HEK293 (cell line): ENCODE data around the gene CEP295NL.

Experiments used
- BCL11B ChIP-seq: fragments of 450-650 bp; formaldehyde crosslinking; IDR thresholded peaks from 2 replicates; pipeline ENCODE4 v1.5.1; 2016; ENCODE audit warnings: low read depth, missing biosample characterization, missing genetic modification characterization
- FEZF1 ChIP-seq: fragments of 450-650 bp; formaldehyde crosslinking; IDR thresholded peaks from 2 replicates; pipeline ENCODE4 v1.5.1; 2016; ENCODE audit warnings: missing biosample characterization, missing genetic modification characterization
- GLI2 ChIP-seq: fragments of 450-650 bp; formaldehyde crosslinking; IDR thresholded peaks from 2 replicates; pipeline ENCODE4; 2017; ENCODE audit warnings: missing biosample characterization, missing genetic modification characterization, low read depth, borderline replicate concordance
- HOXD13 ChIP-seq: sonication (generic); formaldehyde crosslinking; IDR thresholded peaks from 2 replicates; pipeline ENCODE4 v1.8.0; 2022; ENCODE audit warnings: missing genetic modification reagents, borderline replicate concordance
- KLF16 ChIP-seq: fragments of 450-650 bp; formaldehyde crosslinking; IDR thresholded peaks from 2 replicates; pipeline ENCODE4 v1.5.1; 2017; ENCODE audit warnings: missing biosample characterization, missing genetic modification characterization
- SETDB1 ChIP-seq: IDR thresholded peaks from one replicate; pipeline ENCODE4 v1.6.1; 2017; ENCODE audit warnings: mild to moderate bottlenecking, low read length, moderate library complexity, mixed read lengths; ENCODE audit not compliant: insufficient read length
- ZBTB17 ChIP-seq: fragments of 450-650 bp; formaldehyde crosslinking; IDR thresholded peaks from 2 replicates; pipeline ENCODE4 v1.5.1; 2016; ENCODE audit warnings: missing biosample characterization, missing genetic modification characterization
- ZBTB48 ChIP-seq: fragments of 450-650 bp; formaldehyde crosslinking; IDR thresholded peaks from 2 replicates; pipeline ENCODE4 v1.5.1; 2016; ENCODE audit warnings: missing biosample characterization, missing genetic modification characterization
- ZNF19 ChIP-seq: fragments of 450-650 bp; formaldehyde crosslinking; IDR thresholded peaks from 2 replicates; pipeline ENCODE4; 2016; ENCODE audit warnings: missing biosample characterization, missing genetic modification characterization, low read depth
- ZNF311 ChIP-seq: fragments of 450-650 bp; formaldehyde crosslinking; IDR thresholded peaks from 2 replicates; pipeline ENCODE4 v1.5.1; 2017; ENCODE audit warnings: missing biosample characterization, missing genetic modification characterization, borderline replicate concordance
- ZNF549 ChIP-seq: fragments of 450-650 bp; IDR thresholded peaks from 2 replicates; pipeline ENCODE4 v1.5.1; 2018; ENCODE audit warnings: missing biosample characterization, missing genetic modification characterization, mild to moderate bottlenecking, inconsistent platforms, moderate library complexity
- ZNF561 ChIP-seq: fragments of 450-650 bp; IDR thresholded peaks from 2 replicates; pipeline ENCODE4 v1.5.1; 2018; ENCODE audit warnings: missing biosample characterization, missing genetic modification characterization, borderline replicate concordance
- ZNF768 ChIP-seq: fragments of 450-650 bp; formaldehyde crosslinking; IDR thresholded peaks from 2 replicates; pipeline ENCODE4 v1.5.1; 2018; ENCODE audit warnings: missing biosample characterization, mild to moderate bottlenecking, missing genetic modification characterization
- ZNF785 ChIP-seq: fragments of 450-650 bp; formaldehyde crosslinking; IDR thresholded peaks from 2 replicates; pipeline ENCODE4 v1.5.1; 2016; ENCODE audit warnings: missing biosample characterization, missing genetic modification characterization
- TF ChIP-seq, protein P1 (sequence below): fragments of 450-650 bp; formaldehyde crosslinking; IDR thresholded peaks from 2 replicates; pipeline ENCODE4 v1.5.1; 2016; ENCODE audit warnings: missing biosample characterization, missing genetic modification characterization
- TF ChIP-seq, protein P2 (sequence below): fragments of 450-650 bp; formaldehyde crosslinking; IDR thresholded peaks from 2 replicates; pipeline ENCODE4 v1.5.1; 2016; ENCODE audit warnings: missing biosample characterization, missing genetic modification characterization
- TF ChIP-seq, protein P3 (sequence below): fragments of 450-650 bp; formaldehyde crosslinking; IDR thresholded peaks from 2 replicates; pipeline ENCODE4 v1.5.1; 2016; ENCODE audit warnings: missing biosample characterization, missing genetic modification characterization, borderline replicate concordance
- TF ChIP-seq, protein P4 (sequence below): fragments of 450-650 bp; formaldehyde crosslinking; IDR thresholded peaks from 2 replicates; pipeline ENCODE4 v1.5.1; 2017; ENCODE audit warnings: missing biosample characterization, missing genetic modification characterization
- TF ChIP-seq, protein P5 (sequence below): fragments of 450-650 bp; formaldehyde crosslinking; IDR thresholded peaks from 2 replicates; pipeline ENCODE4 v1.5.1; 2016; ENCODE audit warnings: missing biosample characterization, missing genetic modification characterization
- TF ChIP-seq, protein P6 (sequence below): fragments of 450-650 bp; formaldehyde crosslinking; IDR thresholded peaks from 2 replicates; pipeline ENCODE4 v1.5.1; 2016; ENCODE audit warnings: missing biosample characterization, missing genetic modification characterization
- TF ChIP-seq, protein P7 (sequence below): fragments of 450-650 bp; formaldehyde crosslinking; IDR thresholded peaks from 2 replicates; pipeline ENCODE4 v1.5.1; 2016; ENCODE audit warnings: missing biosample characterization, missing genetic modification characterization
- TF ChIP-seq, protein P8 (sequence below): fragments of 450-650 bp; IDR thresholded peaks from 2 replicates; pipeline ENCODE4 v1.5.1; 2018; ENCODE audit warnings: missing biosample characterization, missing genetic modification characterization
- TF ChIP-seq, protein P9 (sequence below): fragments of 450-650 bp; formaldehyde crosslinking; IDR thresholded peaks from 2 replicates; pipeline ENCODE4 v1.5.1; 2017; ENCODE audit warnings: missing biosample characterization, mild to moderate bottlenecking, missing genetic modification characterization, moderate library complexity

Gene CEP295NL

DNA sequence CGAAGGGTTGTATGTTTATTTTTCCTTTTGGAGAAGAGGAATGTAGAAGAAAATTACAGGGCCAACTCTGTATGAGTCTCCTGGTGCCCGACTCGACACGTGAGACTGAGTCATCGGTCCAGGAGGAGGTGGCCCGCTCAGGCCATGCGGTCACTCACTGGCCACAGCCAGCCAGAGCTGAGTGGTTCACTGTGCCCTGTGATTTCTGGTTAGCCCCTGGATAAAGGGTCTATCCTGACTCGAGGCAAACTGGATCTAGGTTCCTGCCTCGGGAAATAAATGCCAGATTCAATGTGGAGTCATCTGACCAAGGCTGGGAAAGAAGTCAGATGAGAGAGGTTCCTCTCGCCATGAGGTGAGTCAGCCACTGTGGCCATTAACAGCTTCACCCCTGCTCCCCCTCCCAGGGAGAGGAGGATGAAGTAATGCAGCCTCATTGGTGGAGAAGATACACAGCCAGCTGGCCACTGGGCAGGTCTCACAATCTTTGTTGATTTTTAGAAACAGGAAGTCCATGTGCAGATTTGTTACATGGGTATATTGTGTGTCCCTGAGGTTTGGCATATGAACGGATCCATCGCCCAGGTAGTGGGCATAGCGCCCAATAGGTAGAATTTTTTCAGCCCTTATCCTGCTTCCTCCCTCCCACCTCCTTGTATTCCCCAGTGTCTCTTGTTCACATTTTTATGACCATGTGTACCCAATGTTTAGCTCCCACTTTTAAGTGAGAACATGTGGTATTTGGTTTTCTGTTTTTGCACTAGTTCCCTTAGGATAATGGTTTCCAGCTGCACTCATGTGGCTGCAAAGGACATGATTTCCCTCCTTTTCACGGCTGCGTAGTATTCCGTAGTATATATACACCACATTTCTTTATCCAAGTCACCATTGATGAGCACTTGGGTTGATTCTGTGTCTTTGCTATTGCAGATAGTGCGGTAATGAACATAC lies 40.7 kb downstream of the CEP295NL start (continued):
- TF ChIP-seq, protein P1, sequence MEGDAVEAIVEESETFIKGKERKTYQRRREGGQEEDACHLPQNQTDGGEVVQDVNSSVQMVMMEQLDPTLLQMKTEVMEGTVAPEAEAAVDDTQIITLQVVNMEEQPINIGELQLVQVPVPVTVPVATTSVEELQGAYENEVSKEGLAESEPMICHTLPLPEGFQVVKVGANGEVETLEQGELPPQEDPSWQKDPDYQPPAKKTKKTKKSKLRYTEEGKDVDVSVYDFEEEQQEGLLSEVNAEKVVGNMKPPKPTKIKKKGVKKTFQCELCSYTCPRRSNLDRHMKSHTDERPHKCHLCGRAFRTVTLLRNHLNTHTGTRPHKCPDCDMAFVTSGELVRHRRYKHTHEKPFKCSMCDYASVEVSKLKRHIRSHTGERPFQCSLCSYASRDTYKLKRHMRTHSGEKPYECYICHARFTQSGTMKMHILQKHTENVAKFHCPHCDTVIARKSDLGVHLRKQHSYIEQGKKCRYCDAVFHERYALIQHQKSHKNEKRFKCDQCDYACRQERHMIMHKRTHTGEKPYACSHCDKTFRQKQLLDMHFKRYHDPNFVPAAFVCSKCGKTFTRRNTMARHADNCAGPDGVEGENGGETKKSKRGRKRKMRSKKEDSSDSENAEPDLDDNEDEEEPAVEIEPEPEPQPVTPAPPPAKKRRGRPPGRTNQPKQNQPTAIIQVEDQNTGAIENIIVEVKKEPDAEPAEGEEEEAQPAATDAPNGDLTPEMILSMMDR (tag by site-specific recombination), result no peak
- no peak for TF ChIP-seq HOXD13 (CRISPR knock-in tag)
- TF ChIP-seq, protein P2, sequence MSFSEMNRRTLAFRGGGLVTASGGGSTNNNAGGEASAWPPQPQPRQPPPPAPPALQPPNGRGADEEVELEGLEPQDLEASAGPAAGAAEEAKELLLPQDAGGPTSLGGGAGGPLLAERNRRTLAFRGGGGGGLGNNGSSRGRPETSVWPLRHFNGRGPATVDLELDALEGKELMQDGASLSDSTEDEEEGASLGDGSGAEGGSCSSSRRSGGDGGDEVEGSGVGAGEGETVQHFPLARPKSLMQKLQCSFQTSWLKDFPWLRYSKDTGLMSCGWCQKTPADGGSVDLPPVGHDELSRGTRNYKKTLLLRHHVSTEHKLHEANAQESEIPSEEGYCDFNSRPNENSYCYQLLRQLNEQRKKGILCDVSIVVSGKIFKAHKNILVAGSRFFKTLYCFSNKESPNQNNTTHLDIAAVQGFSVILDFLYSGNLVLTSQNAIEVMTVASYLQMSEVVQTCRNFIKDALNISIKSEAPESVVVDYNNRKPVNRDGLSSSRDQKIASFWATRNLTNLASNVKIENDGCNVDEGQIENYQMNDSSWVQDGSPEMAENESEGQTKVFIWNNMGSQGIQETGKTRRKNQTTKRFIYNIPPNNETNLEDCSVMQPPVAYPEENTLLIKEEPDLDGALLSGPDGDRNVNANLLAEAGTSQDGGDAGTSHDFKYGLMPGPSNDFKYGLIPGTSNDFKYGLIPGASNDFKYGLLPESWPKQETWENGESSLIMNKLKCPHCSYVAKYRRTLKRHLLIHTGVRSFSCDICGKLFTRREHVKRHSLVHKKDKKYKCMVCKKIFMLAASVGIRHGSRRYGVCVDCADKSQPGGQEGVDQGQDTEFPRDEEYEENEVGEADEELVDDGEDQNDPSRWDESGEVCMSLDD (tag by site-specific recombination), result no peak; the same call in 1 of the 2 replicates
- TF ChIP-seq KLF16, result no peak
- TF ChIP-seq ZNF549, result no peak
- TF ChIP-seq, protein P3, sequence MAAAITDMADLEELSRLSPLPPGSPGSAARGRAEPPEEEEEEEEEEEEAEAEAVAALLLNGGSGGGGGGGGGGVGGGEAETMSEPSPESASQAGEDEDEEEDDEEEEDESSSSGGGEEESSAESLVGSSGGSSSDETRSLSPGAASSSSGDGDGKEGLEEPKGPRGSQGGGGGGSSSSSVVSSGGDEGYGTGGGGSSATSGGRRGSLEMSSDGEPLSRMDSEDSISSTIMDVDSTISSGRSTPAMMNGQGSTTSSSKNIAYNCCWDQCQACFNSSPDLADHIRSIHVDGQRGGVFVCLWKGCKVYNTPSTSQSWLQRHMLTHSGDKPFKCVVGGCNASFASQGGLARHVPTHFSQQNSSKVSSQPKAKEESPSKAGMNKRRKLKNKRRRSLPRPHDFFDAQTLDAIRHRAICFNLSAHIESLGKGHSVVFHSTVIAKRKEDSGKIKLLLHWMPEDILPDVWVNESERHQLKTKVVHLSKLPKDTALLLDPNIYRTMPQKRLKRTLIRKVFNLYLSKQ, result no peak
- TF ChIP-seq, protein P4, sequence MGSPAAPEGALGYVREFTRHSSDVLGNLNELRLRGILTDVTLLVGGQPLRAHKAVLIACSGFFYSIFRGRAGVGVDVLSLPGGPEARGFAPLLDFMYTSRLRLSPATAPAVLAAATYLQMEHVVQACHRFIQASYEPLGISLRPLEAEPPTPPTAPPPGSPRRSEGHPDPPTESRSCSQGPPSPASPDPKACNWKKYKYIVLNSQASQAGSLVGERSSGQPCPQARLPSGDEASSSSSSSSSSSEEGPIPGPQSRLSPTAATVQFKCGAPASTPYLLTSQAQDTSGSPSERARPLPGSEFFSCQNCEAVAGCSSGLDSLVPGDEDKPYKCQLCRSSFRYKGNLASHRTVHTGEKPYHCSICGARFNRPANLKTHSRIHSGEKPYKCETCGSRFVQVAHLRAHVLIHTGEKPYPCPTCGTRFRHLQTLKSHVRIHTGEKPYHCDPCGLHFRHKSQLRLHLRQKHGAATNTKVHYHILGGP (tag by site-specific recombination), result no peak
- TF ChIP-seq ZNF311 (tag by site-specific recombination), result no peak
- no peak for TF ChIP-seq FEZF1 (tag by site-specific recombination)
- TF ChIP-seq, protein P5, sequence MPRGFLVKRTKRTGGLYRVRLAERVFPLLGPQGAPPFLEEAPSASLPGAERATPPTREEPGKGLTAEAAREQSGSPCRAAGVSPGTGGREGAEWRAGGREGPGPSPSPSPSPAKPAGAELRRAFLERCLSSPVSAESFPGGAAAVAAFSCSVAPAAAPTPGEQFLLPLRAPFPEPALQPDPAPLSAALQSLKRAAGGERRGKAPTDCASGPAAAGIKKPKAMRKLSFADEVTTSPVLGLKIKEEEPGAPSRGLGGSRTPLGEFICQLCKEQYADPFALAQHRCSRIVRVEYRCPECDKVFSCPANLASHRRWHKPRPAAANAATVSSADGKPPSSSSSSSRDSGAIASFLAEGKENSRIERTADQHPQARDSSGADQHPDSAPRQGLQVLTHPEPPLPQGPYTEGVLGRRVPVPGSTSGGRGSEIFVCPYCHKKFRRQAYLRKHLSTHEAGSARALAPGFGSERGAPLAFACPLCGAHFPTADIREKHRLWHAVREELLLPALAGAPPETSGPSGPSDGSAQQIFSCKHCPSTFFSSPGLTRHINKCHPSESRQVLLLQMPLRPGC, result no peak
- no peak for TF ChIP-seq ZNF785 (tag by site-specific recombination)
- TF ChIP-seq BCL11B, result no peak
- peak; percentile 78 for TF ChIP-seq SETDB1
- no peak for TF ChIP-seq ZNF19 (tag by site-specific recombination)
- TF ChIP-seq GLI2 (tag by site-specific recombination), result no peak
- TF ChIP-seq, protein P6, sequence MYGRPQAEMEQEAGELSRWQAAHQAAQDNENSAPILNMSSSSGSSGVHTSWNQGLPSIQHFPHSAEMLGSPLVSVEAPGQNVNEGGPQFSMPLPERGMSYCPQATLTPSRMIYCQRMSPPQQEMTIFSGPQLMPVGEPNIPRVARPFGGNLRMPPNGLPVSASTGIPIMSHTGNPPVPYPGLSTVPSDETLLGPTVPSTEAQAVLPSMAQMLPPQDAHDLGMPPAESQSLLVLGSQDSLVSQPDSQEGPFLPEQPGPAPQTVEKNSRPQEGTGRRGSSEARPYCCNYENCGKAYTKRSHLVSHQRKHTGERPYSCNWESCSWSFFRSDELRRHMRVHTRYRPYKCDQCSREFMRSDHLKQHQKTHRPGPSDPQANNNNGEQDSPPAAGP (tag by site-specific recombination), result no peak
- TF ChIP-seq, protein P7, sequence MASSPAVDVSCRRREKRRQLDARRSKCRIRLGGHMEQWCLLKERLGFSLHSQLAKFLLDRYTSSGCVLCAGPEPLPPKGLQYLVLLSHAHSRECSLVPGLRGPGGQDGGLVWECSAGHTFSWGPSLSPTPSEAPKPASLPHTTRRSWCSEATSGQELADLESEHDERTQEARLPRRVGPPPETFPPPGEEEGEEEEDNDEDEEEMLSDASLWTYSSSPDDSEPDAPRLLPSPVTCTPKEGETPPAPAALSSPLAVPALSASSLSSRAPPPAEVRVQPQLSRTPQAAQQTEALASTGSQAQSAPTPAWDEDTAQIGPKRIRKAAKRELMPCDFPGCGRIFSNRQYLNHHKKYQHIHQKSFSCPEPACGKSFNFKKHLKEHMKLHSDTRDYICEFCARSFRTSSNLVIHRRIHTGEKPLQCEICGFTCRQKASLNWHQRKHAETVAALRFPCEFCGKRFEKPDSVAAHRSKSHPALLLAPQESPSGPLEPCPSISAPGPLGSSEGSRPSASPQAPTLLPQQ (tag by site-specific recombination), result no peak
- no peak for TF ChIP-seq ZNF768
- TF ChIP-seq, protein P8, sequence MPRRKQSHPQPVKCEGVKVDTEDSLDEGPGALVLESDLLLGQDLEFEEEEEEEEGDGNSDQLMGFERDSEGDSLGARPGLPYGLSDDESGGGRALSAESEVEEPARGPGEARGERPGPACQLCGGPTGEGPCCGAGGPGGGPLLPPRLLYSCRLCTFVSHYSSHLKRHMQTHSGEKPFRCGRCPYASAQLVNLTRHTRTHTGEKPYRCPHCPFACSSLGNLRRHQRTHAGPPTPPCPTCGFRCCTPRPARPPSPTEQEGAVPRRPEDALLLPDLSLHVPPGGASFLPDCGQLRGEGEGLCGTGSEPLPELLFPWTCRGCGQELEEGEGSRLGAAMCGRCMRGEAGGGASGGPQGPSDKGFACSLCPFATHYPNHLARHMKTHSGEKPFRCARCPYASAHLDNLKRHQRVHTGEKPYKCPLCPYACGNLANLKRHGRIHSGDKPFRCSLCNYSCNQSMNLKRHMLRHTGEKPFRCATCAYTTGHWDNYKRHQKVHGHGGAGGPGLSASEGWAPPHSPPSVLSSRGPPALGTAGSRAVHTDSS (tag by site-specific recombination), result no peak
- TF ChIP-seq, protein P9, sequence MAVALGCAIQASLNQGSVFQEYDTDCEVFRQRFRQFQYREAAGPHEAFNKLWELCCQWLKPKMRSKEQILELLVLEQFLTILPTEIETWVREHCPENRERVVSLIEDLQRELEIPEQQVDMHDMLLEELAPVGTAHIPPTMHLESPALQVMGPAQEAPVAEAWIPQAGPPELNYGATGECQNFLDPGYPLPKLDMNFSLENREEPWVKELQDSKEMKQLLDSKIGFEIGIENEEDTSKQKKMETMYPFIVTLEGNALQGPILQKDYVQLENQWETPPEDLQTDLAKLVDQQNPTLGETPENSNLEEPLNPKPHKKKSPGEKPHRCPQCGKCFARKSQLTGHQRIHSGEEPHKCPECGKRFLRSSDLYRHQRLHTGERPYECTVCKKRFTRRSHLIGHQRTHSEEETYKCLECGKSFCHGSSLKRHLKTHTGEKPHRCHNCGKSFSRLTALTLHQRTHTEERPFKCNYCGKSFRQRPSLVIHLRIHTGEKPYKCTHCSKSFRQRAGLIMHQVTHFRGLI (tag by site-specific recombination), result peak; percentile 19; the same call in 1 of the 2 replicates
- no peak for TF ChIP-seq ZNF561 (tag by site-specific recombination)
- no peak for TF ChIP-seq ZBTB48 (tag by site-specific recombination)
- 0 out of 2 replicates have a peak, but pooled peaks have one; percentile 32 for TF ChIP-seq ZBTB17
